GM23338 (cell line): ENCODE data around the gene TRIM52. TPM values are rescaled to one million over a fixed set of nuclear protein-coding genes. Genes with fewer than 3 reads are reported as not detected.

Source experiments
- ATAC-seq: fragments of 200-7000 bp; cut with Tn5 transposase; 3 replicates; pipeline ENCODE4 v1.9.1; 2020
- DNase-seq: peaks from one replicate; pipeline ENCODE4 v3.0.0-alpha.2; 2015; ENCODE audit warnings: low spot score
- H2AFZ ChIP-seq: fragments of 200-600 bp; sonication (generic); 2 replicates; pipeline ENCODE4 v1.8.0; 2016; ENCODE audit warnings: antibody characterized with exemption, mild to moderate bottlenecking, moderate library complexity
- H3F3A ChIP-seq: fragments of 200-600 bp; sonication (generic); replicated peaks from 2 replicates; pipeline ENCODE4 v1.8.0; 2017; ENCODE audit warnings: antibody characterized with exemption, mixed run types, low read depth
- H3K27ac ChIP-seq: fragments of 200-600 bp; sonication (generic); 2 replicates; pipeline ENCODE4 v1.6.1; 2016; ENCODE audit warnings: low read depth
- H3K27me3 ChIP-seq: fragments of 200-600 bp; sonication (generic); 2 replicates; pipeline ENCODE4 v1.8.0; 2016; ENCODE audit warnings: mild to moderate bottlenecking, mixed run types, moderate library complexity; ENCODE audit not compliant: insufficient read depth
- H3K36me3 ChIP-seq: fragments of 200-600 bp; sonication (generic); 2 replicates; pipeline ENCODE4 v1.8.0; 2016; ENCODE audit warnings: mild to moderate bottlenecking; ENCODE audit not compliant: insufficient read depth
- H3K4me1 ChIP-seq: fragments of 200-600 bp; sonication (generic); 2 replicates; pipeline ENCODE4 v1.8.0; 2016; ENCODE audit warnings: mild to moderate bottlenecking, moderate library complexity; ENCODE audit not compliant: insufficient read depth
- H3K4me2 ChIP-seq: fragments of 200-600 bp; sonication (generic); 2 replicates; pipeline ENCODE4 v1.7.1; 2017; ENCODE audit warnings: mixed run types
- H3K4me3 ChIP-seq: fragments of 200-600 bp; sonication (generic); 2 replicates; pipeline ENCODE4 v1.6.1; 2016; ENCODE audit warnings: mixed run types
- H3K79me2 ChIP-seq: fragments of 200-600 bp; sonication (generic); replicated peaks from 2 replicates; pipeline ENCODE4 v1.8.0; 2017; ENCODE audit warnings: mild to moderate bottlenecking; ENCODE audit not compliant: insufficient read depth
- H3K9me2 ChIP-seq: fragments of 200-600 bp; sonication (generic); 2 replicates; pipeline ENCODE4 v1.8.0; 2017; ENCODE audit not compliant: insufficient read depth
- H4K20me1 ChIP-seq: fragments of 200-600 bp; sonication (generic); replicated peaks from 2 replicates; pipeline ENCODE4 v1.8.0; 2017; ENCODE audit warnings: mild to moderate bottlenecking; ENCODE audit not compliant: insufficient read depth
- H3K27ac Mint-ChIP-seq: 2 replicates; pipeline ENCODE4 v1.8.0; 2020; ENCODE audit warnings: inconsistent platforms, mild to moderate bottlenecking, moderate library complexity, mixed read lengths
- H3K27me3 Mint-ChIP-seq: 3 replicates; pipeline ENCODE4 v1.8.0; 2022; ENCODE audit warnings: low read depth, mild to moderate bottlenecking, moderate library complexity, mixed read lengths, inconsistent platforms; ENCODE audit not compliant: insufficient read depth, poor library complexity
- H3K36me3 Mint-ChIP-seq: 3 replicates; pipeline ENCODE4 v1.8.0; 2021; ENCODE audit warnings: low read depth, mild to moderate bottlenecking, inconsistent platforms, moderate library complexity, mixed read lengths
- H3K4me1 Mint-ChIP-seq: 3 replicates; pipeline ENCODE4 v1.8.0; 2020; ENCODE audit warnings: mild to moderate bottlenecking, inconsistent platforms, mixed read lengths
- H3K4me3 Mint-ChIP-seq: 3 replicates; pipeline ENCODE4 v1.8.0; 2021; ENCODE audit warnings: moderate library complexity, mild to moderate bottlenecking, inconsistent platforms, mixed read lengths
- H3K9me3 Mint-ChIP-seq: 3 replicates; pipeline ENCODE4 v1.8.0; 2020; ENCODE audit warnings: moderate library complexity, mild to moderate bottlenecking, inconsistent platforms, mixed read lengths
- CREB1 ChIP-seq: fragments of 250-450 bp; sonication (Bioruptor Pico); IDR thresholded peaks from 2 replicates; pipeline ENCODE4 v1.5.0; 2020; ENCODE audit warnings: low read depth, mild to moderate bottlenecking, moderate library complexity
- CTCF ChIP-seq, 2 experiments: fragments of 200-600 bp in 1 of 2; sonication (generic) in 1 of 2; conservative IDR thresholded peaks; 2 replicates each; pipeline versions ENCODE4 v1.5.1 to v1.6.1; 2016 to 2017; ENCODE audit warnings: antibody characterized with exemption in 2 of 2, low read depth in 2 of 2, mild to moderate bottlenecking in 2 of 2, moderate library complexity in 1 of 2
- ETS1 ChIP-seq: IDR thresholded peaks from 2 replicates; pipeline ENCODE4 v1.6.1; 2016; ENCODE audit warnings: antibody characterized with exemption
- EZH2 ChIP-seq: fragments of 200-600 bp; sonication (generic); IDR thresholded peaks from one replicate; pipeline ENCODE4 v1.8.0; 2017; ENCODE audit warnings: antibody characterized with exemption, mild to moderate bottlenecking, low read depth; ENCODE audit not compliant: unreplicated experiment
- EZH2phosphoT487 ChIP-seq: fragments of 200-600 bp; sonication (generic); IDR thresholded peaks from one replicate; pipeline ENCODE4 v1.8.1; 2018; ENCODE audit warnings: antibody characterized with exemption; ENCODE audit not compliant: unreplicated experiment
- JUNB ChIP-seq: IDR thresholded peaks from one replicate; pipeline ENCODE4 v1.6.1; 2016; ENCODE audit warnings: antibody characterized with exemption; ENCODE audit not compliant: unreplicated experiment
- NANOG ChIP-seq: IDR thresholded peaks from 2 replicates; pipeline ENCODE4 v1.6.1; 2016; ENCODE audit warnings: antibody characterized with exemption, borderline replicate concordance
- POLR2AphosphoS5 ChIP-seq: IDR thresholded peaks from 2 replicates; pipeline ENCODE4 v1.6.1; 2016; ENCODE audit warnings: antibody characterized with exemption, low read depth
- REST ChIP-seq: IDR thresholded peaks from one replicate; pipeline ENCODE4 v1.6.1; 2018; ENCODE audit warnings: antibody characterized with exemption; ENCODE audit not compliant: unreplicated experiment
- STAT1 ChIP-seq: IDR thresholded peaks from one replicate; pipeline ENCODE4 v1.6.1; 2016; ENCODE audit warnings: antibody characterized with exemption; ENCODE audit not compliant: unreplicated experiment
- ZNF114 ChIP-seq: fragments of 250-450 bp; sonication (Bioruptor Pico); IDR thresholded peaks from 2 replicates; pipeline ENCODE4 v1.5.0; 2020; ENCODE audit warnings: mild to moderate bottlenecking, moderate library complexity
- ZNF331 ChIP-seq: fragments of 250-450 bp; sonication (Bioruptor Pico); IDR thresholded peaks from 2 replicates; pipeline ENCODE4 v1.5.0; 2020; ENCODE audit warnings: low read depth, mild to moderate bottlenecking, moderate library complexity
- polyA plus RNA-seq: library from polyadenylated mRNA; unstranded; fragments of >200 nt; fragmentation: Nextera tagmentation; extraction: Ambion mirVana; gene quantifications from 2 replicates; pipeline ENCODE4 v1.2.1, GENCODE V29; 2016
- total RNA-seq: library from RNA; depleted of rRNA; stranded (reverse); fragments of >200 nt; shearing (Covaris generic); gene quantifications from 2 replicates; pipeline ENCODE4 v1.2.3, GENCODE V29; 2014

Gene TRIM52
- total and polyA plus RNA-seq, 2 experiments from 2014 or later: 6.2 to 8.1 TPM

- TF ChIP-seq REST: no peak
- TF ChIP-seq NANOG: no peak
- no peak for TF ChIP-seq EZH2
- no peak for TF ChIP-seq POLR2AphosphoS5
- no peak for TF ChIP-seq CTCF (conservative IDR thresholded peaks at IDR 0.05; ENCODE audit: low read depth in 2 of 2)
- no peak for TF ChIP-seq STAT1
- TF ChIP-seq ZNF114 (CRISPR knock-in tag): no peak
- TF ChIP-seq ETS1: no peak
- TF ChIP-seq EZH2phosphoT487: no peak
- TF ChIP-seq ZNF331: no peak
- no peak for TF ChIP-seq JUNB
These were observed 12.7 kb downstream of the TRIM52 start (continued) for GRCh38 chr5:181248277-181248676.

- H4K20me1 ChIP-seq: peaks cover 52% of the 10 kb centered on the region
- TF ChIP-seq CREB1 (CRISPR knock-in tag): no peak
- TF ChIP-seq CTCF (conservative IDR thresholded peaks at IDR 0.05; ENCODE audit: low read depth in 2 of 2): no peak
- no peak for TF ChIP-seq ZNF331
- no peak for TF ChIP-seq ZNF114 (CRISPR knock-in tag)
- TF ChIP-seq EZH2phosphoT487: no peak
- no peak for TF ChIP-seq EZH2
- TF ChIP-seq ETS1: peak; percentile 49; the same call in 1 of the 2 replicates
- no peak for TF ChIP-seq NANOG
- TF ChIP-seq JUNB: no peak
These were observed 14.5 kb downstream of the TRIM52 start for GRCh38 chr5:181246276-181247049.

More at GRCh38 chr5:181246276-181247049, 14.5 kb downstream of the TRIM52 start:
- peaks cover 10% of the 10 kb centered on the region; the same call in 2 of the 3 replicates for H3K9me3 Mint-ChIP-seq
- Histone ChIP-seq H3K4me3 (peak overlapping the region; percentile 100), H3K27me3 (no peaks in the 10 kb centered on the region), H3F3A (peaks cover 33% of the 10 kb centered on the region), H2AFZ (peak overlapping the region; percentile 89), H3K4me2 (peak overlapping the region; percentile 96), H3K36me3 (peaks cover 24% of the 10 kb centered on the region), H3K9me2 (no peaks in the 10 kb centered on the region), H3K4me1 (peaks cover 37% of the 10 kb centered on the region), H3K27ac (peak overlapping the region; percentile 99), H3K79me2 (peaks cover 85% of the 10 kb centered on the region)
- DNase-seq (peak; percentile 89), ATAC-seq (peak; percentile 69)
- peak overlapping the region; percentile 90 for H3K4me3 Mint-ChIP-seq
- peaks cover 40% of the 10 kb centered on the region for H3K4me1 Mint-ChIP-seq
- peaks cover 38% of the 10 kb centered on the region for H3K27me3 Mint-ChIP-seq
- H3K27ac Mint-ChIP-seq: peak overlapping the region; percentile 88
- H3K36me3 Mint-ChIP-seq: peaks cover 66% of the 10 kb centered on the region
